ENCODE results near the gene SLC17A9. TPM values are rescaled to one million over a fixed set of nuclear protein-coding genes. Genes with fewer than 3 reads are reported as not detected.

The SLC17A9 gene
- total and polyA plus RNA-seq, 2 of the 8 experiments (the other 6 are each of a cell fraction or from before 2014, with no cell fraction given) = 23.5 to 35.2 TPM

GRCh38 chr20:62957136-62958117 is 4.9 kb downstream of the SLC17A9 start (continued):
- TF ChIP-seq, protein P1, sequence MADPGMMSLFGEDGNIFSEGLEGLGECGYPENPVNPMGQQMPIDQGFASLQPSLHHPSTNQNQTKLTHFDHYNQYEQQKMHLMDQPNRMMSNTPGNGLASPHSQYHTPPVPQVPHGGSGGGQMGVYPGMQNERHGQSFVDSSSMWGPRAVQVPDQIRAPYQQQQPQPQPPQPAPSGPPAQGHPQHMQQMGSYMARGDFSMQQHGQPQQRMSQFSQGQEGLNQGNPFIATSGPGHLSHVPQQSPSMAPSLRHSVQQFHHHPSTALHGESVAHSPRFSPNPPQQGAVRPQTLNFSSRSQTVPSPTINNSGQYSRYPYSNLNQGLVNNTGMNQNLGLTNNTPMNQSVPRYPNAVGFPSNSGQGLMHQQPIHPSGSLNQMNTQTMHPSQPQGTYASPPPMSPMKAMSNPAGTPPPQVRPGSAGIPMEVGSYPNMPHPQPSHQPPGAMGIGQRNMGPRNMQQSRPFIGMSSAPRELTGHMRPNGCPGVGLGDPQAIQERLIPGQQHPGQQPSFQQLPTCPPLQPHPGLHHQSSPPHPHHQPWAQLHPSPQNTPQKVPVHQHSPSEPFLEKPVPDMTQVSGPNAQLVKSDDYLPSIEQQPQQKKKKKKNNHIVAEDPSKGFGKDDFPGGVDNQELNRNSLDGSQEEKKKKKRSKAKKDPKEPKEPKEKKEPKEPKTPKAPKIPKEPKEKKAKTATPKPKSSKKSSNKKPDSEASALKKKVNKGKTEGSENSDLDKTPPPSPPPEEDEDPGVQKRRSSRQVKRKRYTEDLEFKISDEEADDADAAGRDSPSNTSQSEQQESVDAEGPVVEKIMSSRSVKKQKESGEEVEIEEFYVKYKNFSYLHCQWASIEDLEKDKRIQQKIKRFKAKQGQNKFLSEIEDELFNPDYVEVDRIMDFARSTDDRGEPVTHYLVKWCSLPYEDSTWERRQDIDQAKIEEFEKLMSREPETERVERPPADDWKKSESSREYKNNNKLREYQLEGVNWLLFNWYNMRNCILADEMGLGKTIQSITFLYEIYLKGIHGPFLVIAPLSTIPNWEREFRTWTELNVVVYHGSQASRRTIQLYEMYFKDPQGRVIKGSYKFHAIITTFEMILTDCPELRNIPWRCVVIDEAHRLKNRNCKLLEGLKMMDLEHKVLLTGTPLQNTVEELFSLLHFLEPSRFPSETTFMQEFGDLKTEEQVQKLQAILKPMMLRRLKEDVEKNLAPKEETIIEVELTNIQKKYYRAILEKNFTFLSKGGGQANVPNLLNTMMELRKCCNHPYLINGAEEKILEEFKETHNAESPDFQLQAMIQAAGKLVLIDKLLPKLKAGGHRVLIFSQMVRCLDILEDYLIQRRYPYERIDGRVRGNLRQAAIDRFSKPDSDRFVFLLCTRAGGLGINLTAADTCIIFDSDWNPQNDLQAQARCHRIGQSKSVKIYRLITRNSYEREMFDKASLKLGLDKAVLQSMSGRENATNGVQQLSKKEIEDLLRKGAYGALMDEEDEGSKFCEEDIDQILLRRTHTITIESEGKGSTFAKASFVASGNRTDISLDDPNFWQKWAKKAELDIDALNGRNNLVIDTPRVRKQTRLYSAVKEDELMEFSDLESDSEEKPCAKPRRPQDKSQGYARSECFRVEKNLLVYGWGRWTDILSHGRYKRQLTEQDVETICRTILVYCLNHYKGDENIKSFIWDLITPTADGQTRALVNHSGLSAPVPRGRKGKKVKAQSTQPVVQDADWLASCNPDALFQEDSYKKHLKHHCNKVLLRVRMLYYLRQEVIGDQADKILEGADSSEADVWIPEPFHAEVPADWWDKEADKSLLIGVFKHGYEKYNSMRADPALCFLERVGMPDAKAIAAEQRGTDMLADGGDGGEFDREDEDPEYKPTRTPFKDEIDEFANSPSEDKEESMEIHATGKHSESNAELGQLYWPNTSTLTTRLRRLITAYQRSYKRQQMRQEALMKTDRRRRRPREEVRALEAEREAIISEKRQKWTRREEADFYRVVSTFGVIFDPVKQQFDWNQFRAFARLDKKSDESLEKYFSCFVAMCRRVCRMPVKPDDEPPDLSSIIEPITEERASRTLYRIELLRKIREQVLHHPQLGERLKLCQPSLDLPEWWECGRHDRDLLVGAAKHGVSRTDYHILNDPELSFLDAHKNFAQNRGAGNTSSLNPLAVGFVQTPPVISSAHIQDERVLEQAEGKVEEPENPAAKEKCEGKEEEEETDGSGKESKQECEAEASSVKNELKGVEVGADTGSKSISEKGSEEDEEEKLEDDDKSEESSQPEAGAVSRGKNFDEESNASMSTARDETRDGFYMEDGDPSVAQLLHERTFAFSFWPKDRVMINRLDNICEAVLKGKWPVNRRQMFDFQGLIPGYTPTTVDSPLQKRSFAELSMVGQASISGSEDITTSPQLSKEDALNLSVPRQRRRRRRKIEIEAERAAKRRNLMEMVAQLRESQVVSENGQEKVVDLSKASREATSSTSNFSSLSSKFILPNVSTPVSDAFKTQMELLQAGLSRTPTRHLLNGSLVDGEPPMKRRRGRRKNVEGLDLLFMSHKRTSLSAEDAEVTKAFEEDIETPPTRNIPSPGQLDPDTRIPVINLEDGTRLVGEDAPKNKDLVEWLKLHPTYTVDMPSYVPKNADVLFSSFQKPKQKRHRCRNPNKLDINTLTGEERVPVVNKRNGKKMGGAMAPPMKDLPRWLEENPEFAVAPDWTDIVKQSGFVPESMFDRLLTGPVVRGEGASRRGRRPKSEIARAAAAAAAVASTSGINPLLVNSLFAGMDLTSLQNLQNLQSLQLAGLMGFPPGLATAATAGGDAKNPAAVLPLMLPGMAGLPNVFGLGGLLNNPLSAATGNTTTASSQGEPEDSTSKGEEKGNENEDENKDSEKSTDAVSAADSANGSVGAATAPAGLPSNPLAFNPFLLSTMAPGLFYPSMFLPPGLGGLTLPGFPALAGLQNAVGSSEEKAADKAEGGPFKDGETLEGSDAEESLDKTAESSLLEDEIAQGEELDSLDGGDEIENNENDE (IDR thresholded peaks at IDR 0.05; ENCODE audit: insufficient replicate concordance, low read length) = no peak
- no peak for TF ChIP-seq PHF8 (conservative IDR thresholded peaks at IDR 0.05; ENCODE audit: low read depth, low read length)
- no peak for TF ChIP-seq SP1 (IDR thresholded peaks at IDR 0.05; ENCODE audit: low read depth, low read length)
- TF ChIP-seq EGR1 (IDR thresholded peaks at IDR 0.05; ENCODE audit: borderline replicate concordance, low read depth, low read length) = no peak
- no peak for TF ChIP-seq GABPA (IDR thresholded peaks at IDR 0.05; ENCODE audit: borderline replicate concordance, insufficient read depth, low read length)
- no peak for TF ChIP-seq BCL11A (IDR thresholded peaks at IDR 0.05; ENCODE audit: low read depth in 2 of 2, low read length in 2 of 2)
- TF ChIP-seq SUZ12 (IDR thresholded peaks at IDR 0.05; ENCODE audit: low read length) = no peak
- TF ChIP-seq RXRA (IDR thresholded peaks at IDR 0.05; ENCODE audit: insufficient read depth, low read depth, low read length) = no peak

Data from H1 (cell line).